BJ (cell line): Measurements from ENCODE around the gene PADI1. TPM values are rescaled to one million over a fixed set of nuclear protein-coding genes. Genes with fewer than 3 reads are reported as not detected.
A peak's percentile ranks its signal among the peaks of the same experiment; 100 is the strongest.

Experiments used
- CTCF ChIA-PET: fragments of 350-600 bp; formaldehyde crosslinking; extraction: SDS; loops from one replicate; lab custom pipeline; 2021; ENCODE audit warnings: antibody characterized with exemption, inconsistent platforms; lab: Yijun Ruan, JAX
- POLR2A ChIA-PET: fragments of 300-600 bp; sonication (Branson Sonifier 250); formaldehyde crosslinking; extraction: SDS; loops from one replicate; lab custom pipeline; 2021; ENCODE audit warnings: antibody characterized with exemption; lab: Charles Lee
- DNase-seq: peaks from one replicate; pipeline ENCODE4 v3.0.0-alpha.2; 2011; ENCODE audit warnings: low read depth
- H3K27me3 ChIP-seq: 2 replicates; pipeline ENCODE4 v1.6.0; 2011; ENCODE audit warnings: low read length; ENCODE audit not compliant: control insufficient read depth, insufficient read depth
- H3K36me3 ChIP-seq: 2 replicates; pipeline ENCODE4 v1.5.1; 2011; ENCODE audit warnings: low read length; ENCODE audit not compliant: control insufficient read depth, insufficient read depth
- H3K4me3 ChIP-seq: 2 replicates; pipeline ENCODE4 v1.5.1; 2011; ENCODE audit warnings: low read depth, mild to moderate bottlenecking, control low read depth, low read length
- polyA plus RNA-seq: library from polyadenylated mRNA; depleted of rRNA; stranded (reverse); fragments of >200 nt; gene quantifications from 2 replicates; pipeline ENCODE4 v1.2.3, GENCODE V29; 2011
- TF ChIP-seq, protein P1 (sequence below): IDR thresholded peaks from 2 replicates; pipeline ENCODE4 v1.5.1; 2011; ENCODE audit warnings: low read depth, mild to moderate bottlenecking, control low read depth, inconsistent platforms, low read length, moderate library complexity; ENCODE audit not compliant: insufficient read depth

The PADI1 gene
- polyA plus RNA-seq, 1 experiment: 0.82 TPM

DNA sequence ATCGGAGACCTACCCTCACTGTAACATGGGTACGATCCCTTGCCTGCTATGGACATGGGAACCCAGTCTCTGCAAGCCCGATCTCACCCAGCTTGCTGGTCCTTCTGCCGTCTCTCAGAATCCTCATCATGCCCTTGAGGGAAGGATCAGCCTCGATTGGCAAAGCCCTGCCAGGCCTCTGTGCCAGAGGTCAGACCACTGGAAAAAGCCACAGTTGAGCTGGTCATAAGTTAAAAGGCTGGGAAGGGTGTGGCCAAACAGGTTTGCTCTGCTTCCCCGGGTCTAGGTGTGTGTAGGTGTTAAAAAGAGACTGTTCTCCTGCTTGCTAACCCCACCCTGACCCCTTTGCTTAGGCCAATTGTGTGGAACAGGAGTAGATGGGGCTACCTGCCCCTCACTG is 24.5 kb downstream of the PADI1 start:
- no peaks in the 10 kb centered on the region for H3K27me3 ChIP-seq
- TF ChIP-seq, protein P1, sequence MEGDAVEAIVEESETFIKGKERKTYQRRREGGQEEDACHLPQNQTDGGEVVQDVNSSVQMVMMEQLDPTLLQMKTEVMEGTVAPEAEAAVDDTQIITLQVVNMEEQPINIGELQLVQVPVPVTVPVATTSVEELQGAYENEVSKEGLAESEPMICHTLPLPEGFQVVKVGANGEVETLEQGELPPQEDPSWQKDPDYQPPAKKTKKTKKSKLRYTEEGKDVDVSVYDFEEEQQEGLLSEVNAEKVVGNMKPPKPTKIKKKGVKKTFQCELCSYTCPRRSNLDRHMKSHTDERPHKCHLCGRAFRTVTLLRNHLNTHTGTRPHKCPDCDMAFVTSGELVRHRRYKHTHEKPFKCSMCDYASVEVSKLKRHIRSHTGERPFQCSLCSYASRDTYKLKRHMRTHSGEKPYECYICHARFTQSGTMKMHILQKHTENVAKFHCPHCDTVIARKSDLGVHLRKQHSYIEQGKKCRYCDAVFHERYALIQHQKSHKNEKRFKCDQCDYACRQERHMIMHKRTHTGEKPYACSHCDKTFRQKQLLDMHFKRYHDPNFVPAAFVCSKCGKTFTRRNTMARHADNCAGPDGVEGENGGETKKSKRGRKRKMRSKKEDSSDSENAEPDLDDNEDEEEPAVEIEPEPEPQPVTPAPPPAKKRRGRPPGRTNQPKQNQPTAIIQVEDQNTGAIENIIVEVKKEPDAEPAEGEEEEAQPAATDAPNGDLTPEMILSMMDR: no peak
- DNase-seq: no peak
- no peak overlapping the region for H3K4me3 ChIP-seq
- CTCF ChIA-PET: interaction anchor here (1.5 kb wide), 1 partner anchor 104 kb away, joined by 5 read pairs; no protein-coding TSS in a partner anchor
- H3K36me3 ChIP-seq: no peaks in the 10 kb centered on the region
- POLR2A ChIA-PET: no interaction called here

DNA sequence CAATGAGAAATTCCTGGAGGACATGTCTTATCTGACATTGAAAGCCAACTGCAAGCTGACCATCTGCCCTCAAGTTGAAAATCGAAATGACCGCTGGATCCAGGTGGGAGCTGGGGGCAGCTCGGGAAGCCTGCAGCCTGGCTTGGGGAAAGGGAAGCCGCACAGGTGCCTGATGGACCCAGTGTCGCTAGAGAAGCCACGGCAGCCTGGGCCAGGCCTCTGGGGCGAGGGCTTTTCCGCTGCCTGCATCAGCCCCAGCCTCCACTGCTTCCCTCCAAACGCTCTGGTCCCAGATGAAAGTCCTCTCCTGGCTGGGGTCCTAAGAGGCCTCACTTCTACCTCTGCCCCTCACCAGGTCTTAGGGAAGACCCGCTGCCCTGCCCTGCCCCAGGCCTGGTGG is 25.2 kb downstream of the PADI1 start:
- no peak overlapping the region for H3K4me3 ChIP-seq
- no peak for DNase-seq
- CTCF ChIA-PET: interaction anchor here (1.5 kb wide), 1 partner anchor 104 kb away, joined by 5 read pairs; no protein-coding TSS in a partner anchor
- TF ChIP-seq, protein P1: no peak
- no peaks in the 10 kb centered on the region for H3K36me3 ChIP-seq
- POLR2A ChIA-PET: no interaction called here
- no peaks in the 10 kb centered on the region for H3K27me3 ChIP-seq

DNA sequence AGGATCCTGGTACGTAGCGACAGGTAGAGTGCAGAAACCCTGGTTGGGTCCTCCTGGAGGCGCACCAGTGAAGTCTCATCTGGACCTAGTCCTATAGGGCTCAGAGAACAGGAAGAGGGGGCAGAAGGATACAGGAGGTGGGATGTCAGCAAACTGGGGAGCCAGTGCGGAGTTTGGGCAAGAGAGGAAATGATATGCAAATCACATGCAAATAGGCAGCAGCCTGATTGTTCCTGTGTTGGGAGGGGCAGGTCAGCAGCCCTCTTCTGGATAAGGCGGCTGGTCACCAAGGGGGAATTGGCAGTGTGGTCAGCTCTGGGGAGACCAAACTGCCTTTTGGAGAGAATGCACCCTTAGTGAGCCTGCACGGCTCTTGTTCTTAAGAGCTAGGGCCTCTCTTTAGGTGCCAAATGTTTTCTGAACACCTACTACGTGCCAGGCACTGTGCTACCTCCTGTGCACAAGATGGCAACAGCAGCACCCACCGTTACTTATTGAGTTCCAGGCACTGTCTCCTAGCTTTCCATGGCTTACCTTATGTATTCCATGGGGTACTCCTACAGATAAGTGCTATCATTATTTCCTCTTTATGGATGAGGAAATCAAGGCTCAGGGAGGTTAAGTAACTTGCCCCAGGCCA is 25.9 kb downstream of the PADI1 start:
- POLR2A ChIA-PET: no interaction called here
- no peak for DNase-seq
- Histone ChIP-seq H3K36me3 (no peaks in the 10 kb centered on the region), H3K27me3 (no peaks in the 10 kb centered on the region), H3K4me3 (no peak overlapping the region)
- TF ChIP-seq, protein P1: no peak
- CTCF ChIA-PET: interaction anchor here (12.4 kb wide), 1 partner anchor 106 kb away, joined by 347 read pairs; the partner anchor contains the start of gene PADI2

DNA sequence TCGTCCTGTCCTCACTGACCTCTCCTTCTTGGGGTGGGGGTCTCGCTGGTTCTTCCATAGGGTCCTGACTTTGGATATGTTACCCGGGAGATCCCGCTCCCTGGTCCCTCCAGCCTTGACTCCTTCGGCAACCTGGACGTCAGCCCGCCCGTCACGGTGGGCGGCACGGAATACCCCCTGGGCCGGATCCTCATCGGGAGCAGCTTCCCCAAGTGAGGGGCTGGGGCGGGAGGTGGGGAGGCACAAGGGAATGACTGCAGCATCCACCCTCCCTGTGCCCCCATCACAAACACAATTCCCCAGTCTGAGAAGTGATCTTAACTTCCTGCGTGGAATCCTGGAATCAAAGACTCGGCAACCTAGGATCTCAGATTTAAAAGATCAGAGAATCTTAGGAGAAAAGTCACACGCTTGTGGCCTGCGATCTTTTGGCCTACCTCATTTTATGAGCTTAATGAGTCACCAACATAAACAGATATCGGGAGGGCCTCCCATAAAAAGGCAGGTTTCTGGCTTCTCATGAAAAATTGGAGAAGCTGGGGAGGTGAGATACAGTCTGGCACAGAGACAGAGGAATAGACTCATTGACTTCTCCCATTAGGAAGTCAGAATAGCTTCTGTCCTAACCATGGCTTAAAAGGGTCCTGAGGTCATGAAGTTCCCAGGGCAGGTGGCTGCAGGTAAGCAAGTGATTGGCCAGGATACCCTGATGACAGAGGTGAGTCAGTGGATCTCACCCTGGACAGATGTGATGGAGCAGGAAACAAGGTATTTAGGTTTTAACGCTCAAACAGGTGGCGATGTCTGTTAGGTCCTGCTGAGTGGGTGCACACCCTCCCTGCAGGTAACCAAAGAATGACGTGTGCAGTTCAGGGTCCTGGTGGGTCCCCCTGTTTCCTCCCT is 28.1 kb downstream of the PADI1 start:
- ChIA-PET POLR2A (interaction anchor here (0.6 to 1.3 kb wide), 6 partner anchors 20 to 103 kb away, joined by 3 to 7 read pairs (median 4); no protein-coding TSS in a partner anchor), CTCF (interaction anchor here (1.2 to 12.4 kb wide), 5 partner anchors 8 to 281 kb away, joined by 3 to 347 read pairs (median 4); partner anchors contain the start of gene PADI2)
- no peaks in the 10 kb centered on the region for H3K36me3 ChIP-seq
- TF ChIP-seq, protein P1: no peak
- peak; percentile 88 for DNase-seq
- no peak overlapping the region for H3K4me3 ChIP-seq
- H3K27me3 ChIP-seq: no peaks in the 10 kb centered on the region
